Skin of body (tissue), 2 donors: ENCODE data around the gene DYNC2H1. TPM values are rescaled to one million over a fixed set of nuclear protein-coding genes. Genes with fewer than 3 reads are reported as not detected.
"Not testable (repeated sequence)": the region's sequence is repeated elsewhere in the genome, so short reads cannot be mapped to it uniquely, and the experiment has no call there.

Experiments used
- DNase-seq: peaks from one replicate; lab custom pipeline; 2025; lab: John Stamatoyannopoulos, UW
- total RNA-seq: library from RNA; depleted of rRNA; stranded (reverse); fragments of >200 nt; gene quantifications from one replicate; pipeline ENCODE4 v1.2.3, GENCODE V29; 2014

DYNC2H1 gene
- total RNA-seq, 1 donor from 2014 or later = 51.6 TPM

DNA sequence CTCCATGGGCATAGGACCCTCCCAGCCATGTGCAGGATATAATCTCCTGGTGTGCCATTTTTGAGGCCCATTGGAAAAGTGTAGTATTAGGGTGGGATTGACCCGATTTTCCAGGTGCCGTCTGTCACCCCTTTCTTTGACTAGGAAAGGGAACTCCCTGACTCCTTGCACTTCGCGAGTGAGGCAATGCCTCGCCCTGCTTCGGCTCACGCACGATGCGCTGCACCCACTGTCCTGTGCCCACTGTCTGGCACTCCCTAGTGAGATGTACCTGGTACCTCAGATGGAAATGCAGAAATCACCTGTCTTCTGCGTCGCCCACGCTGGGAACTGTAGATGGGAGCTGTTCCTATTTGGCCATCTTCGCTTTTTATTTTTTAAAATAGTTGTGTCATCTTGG, 32.8 kb downstream of the DYNC2H1 start:
- not testable (repeated sequence) for DNase-seq

DNA sequence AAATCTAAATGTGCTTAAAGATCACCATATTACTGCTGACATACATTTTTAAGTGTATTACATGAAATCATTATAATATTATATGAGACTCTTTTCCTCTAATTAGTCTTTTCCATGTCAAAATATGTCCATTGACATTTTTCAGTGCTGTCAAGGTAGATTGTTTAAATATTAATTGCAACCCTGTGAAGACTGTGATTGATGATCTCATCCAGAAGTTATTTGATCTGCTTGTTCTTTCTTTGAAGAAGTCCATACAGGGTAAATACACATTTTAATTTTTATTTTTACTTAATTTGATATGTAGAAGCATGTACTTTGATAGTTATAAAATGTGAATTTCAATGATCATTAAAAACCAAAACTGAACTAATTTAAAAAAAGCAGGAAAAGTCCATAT, 38.4 kb downstream of the DYNC2H1 start:
- no peak for DNase-seq

DNA sequence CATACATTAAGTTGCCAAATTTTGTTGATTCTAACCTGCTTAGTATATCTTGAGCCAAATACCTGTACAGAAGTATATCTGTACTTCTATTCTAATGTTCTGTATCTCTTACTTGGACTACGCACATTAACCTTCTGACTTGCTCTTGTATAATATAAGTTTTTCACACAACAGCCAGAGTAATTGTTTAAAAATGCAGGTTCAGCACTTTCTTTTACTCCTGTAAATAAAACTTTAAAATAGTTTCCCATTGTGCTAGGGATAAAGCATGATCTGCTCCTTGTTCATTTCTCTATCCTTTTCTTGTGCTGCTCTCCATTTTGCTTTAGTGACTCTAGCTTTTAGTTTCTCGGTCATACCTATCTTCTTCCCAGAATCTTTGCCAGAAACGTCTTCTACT, 48.3 kb downstream of the DYNC2H1 start:
- DNase-seq = no peak

DNA sequence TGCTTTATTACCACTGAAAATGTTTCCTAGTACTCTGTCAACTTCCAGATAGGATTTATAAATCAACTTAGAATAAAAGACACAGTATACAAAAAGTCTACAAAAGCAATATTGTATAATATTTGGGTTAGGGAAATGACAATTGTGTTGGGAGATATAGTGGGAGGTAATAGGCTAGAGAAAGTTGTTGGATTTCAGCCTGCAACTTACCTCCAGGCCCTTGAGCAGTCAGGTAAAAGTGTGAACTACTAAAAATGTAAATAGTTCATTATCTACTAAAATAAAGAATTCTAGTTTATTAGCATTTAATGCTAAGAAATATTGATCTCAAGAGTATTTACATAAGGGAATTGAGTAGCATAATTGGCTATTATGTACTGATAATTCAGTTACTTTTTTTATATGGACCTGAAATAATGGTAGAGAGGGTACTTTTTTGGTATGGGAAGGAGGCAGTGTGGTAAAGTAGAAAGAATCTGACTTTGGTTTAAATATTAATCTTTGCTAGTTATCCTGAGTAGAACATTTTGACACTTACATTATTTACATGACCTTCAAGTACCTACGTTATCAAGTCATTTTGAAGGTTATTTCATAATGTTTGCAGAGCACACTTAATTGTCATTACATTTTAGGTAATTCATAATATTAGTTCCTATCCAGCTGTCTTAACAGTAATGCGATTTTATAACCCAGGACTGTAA, 55.0 kb downstream of the DYNC2H1 start:
- no peak for DNase-seq

DNA sequence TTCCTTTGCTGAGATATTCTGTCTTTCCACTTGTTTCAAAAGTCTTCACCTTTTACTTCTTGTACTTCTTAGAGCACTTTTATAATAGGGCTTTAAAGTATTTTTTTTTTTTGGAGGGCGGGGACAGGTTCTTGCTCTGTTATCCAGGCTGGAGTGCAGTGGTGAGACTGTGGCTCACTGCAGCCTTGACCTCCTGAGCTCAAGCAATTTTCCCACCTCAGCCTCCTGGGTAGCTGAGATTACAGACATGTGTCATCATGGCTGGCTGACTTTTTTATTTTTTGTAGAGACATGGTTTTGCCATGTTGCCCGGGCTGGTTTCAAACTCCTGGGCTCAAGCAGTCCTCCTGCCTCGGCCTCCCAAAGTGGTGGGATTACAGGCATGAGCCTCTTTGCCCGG, 57.9 kb downstream of the DYNC2H1 start:
- no peak for DNase-seq

DNA sequence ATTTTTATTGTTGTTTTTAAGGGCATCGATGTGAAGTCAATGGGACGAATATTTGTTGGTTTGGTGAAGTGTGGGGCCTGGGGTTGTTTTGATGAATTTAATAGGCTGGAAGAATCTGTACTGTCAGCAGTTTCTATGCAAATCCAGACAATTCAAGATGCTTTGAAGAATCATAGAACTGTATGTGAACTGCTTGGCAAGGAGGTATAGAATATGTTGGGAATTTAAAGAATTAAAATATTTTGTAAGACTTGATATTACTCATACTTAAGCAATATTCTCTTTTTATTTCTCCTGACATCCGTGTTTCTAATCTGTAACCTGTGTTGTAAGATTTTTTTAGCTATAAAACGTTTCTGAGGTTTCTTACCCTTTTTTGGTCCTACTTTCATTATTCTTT, 61.6 kb downstream of the DYNC2H1 start:
- DNase-seq = no peak

DNA sequence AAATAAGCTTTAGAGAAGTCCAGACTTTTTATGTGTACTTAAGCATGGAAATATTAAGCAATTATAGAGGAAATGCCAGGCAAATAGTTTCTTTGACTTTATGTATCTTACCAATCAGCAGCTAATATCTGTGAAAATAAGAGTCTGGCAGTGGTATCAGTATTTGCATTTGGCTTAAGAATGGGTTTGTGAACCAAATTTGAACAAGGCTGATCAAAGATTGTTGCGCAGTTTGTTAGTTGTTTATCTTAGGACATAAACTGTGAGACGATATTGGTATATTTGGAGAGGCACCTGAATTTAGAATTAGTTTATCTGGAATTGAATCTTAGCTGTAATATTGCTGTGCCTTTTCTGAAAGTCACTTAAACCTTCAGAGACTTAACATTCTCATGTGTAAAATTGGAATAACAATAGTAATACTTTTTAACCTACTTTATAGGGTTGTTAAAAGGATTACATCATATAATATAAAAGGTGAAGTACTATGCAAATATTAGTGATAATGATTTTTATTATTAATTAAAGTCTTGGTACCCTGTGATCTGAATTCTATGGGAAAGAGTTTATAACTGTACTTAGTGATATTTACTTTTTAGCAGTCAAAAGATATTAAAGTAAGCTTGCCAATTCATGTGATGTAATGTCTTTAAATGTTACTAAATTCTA, 66.4 kb downstream of the DYNC2H1 start:
- DNase-seq = no peak

DNA sequence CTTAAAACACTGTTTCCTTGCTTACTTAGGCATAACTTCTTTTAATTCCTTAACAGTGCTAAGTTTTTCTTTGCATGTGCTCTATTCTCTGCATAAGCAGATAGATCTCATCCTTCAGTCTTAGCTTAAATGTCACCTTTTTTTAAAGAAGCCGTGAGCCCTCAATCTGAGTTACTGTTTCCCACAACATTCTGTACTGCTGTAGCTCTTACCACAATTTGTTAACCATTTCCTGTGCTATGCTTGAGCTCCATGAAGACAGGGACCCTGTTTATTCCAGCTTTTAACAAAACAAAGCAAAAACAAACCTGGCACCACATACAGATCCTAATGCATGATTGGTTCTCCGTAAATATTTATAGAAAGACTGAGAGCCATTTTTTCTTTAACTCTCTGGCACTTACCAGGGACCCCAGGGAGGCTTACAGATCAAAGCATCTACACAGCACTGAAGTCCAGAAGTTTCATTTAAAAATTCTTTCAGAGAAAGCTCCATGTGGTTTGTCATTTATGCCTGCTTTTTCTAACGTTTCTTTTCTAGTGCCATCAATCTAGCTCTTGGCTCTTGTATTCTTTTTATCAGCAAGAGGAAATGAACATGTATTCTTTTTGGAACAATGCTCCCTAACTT, 74.9 kb downstream of the DYNC2H1 start:
- no peak for DNase-seq

DNA sequence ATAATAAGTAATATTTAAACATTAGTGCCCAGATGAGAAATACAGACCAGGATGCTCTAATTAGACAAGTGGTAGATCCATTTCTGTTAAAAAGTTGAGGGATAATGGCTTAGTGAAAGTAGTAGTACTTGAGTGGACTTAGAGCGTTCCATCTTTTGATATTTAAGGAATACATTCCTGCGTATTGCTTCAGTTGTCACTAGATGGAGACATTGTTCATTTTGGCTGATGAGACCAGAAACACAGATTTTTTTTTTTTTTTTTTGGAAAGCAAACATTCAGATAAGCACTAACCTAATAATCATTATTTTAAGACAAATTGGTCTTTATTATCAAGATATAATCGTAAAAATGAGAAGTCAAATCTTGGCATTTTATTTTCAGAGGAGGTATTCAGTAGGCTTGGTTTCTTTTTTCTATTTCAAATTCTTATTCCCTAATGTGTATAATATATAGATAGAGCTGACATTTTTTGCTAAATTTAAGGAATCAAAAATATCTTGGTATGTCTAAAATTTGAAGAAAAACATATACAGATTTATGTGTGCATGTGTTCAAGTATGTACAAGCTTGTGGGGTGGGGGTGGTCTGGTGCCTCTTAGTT, 92.9 kb downstream of the DYNC2H1 start:
- DNase-seq = no peak

DNA sequence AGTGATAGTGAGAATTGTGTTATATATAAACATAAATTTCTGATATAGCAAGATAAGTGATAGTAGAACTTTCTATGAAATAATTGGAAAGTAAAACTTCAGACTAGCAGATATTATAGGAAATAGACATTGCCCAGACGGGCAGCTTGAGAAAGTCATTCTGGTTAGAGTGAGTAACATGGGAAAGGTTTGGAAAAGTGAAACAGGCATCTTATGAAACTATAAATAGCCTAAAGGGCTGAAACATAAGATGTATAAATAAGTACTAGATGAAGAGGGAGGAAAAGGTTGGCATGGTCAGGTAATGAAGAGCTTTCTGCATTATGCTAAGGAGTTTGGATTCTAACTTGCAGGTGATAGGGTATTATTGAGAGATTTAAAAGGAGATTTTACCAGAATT, 101.3 kb downstream of the DYNC2H1 start:
- DNase-seq = no peak

DNA sequence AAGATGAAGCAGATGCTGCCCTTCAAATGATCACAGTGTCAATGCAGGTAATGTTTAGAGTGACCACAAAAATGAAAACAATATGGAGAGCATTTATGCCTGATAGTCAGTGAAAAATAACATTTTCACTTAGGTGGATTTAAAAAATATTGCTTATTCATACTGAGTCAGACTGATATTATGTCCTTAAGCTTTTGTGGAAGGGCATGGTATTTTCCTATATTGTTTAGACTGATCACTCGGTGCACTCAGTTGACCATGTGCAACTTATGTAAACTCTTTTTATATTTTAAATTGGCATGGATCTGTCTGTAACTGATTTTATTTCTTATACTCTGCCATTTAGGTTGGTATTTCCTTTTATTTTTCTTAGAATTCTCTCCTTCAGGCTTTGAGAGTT, 106.6 kb downstream of the DYNC2H1 start:
- DNase-seq = no peak

DNA sequence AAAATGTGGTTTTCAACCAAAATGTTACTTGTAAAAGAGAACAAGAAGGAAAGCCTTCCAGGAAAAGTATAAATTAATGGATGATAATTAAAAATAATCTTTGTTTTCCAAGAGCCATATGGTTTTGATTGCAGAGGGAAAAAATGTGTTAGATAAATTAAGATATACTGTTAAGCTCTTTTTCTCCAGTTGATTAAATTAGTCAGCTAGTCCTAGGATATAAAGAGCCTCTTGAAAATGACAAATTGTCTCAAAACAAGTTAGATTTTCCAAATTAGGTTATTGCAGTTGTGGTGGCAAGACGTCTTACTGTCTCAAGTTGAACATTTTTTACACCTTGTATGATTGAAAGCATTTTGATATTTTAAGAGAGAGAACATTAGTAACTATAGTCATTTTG, 110.9 kb downstream of the DYNC2H1 start:
- no peak for DNase-seq

DNA sequence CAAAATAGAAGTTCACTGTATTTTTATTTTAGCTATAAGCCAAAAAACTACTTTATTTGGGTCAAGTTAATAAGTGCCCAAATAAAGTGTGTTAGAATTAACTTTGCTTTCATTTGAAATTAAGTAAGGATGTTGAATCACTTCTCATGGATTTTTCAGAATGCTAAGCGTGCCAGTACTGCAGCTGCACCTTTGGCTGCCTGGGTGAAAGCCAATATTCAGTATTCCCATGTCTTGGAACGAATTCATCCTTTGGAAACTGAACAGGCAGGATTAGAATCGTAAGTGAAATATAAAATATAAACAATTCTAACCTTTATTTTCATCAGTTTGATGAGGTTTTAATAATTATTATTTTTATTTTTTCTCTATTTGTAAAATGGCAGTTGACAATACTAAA, 113.6 kb downstream of the DYNC2H1 start:
- no peak for DNase-seq

DNA sequence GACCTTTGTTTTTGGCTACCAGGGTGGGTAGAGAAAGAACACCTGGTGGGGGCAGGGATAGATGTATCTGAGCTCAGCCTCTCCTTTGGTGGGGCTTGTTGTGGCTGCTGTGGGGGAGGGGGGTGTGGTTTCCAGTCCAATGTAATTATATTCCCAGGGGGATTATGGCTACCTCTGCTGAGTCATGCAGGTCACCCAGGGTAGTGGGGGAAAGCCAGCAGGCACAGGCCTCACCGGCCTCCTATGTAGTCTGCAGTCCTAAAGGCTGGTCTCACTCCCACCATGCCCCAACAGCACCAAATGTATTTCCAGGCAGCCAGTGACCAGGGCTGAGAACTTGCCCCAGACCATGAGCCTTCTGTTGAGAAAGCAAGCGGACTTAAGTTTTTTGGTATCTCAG, 119.6 kb downstream of the DYNC2H1 start:
- no peak for DNase-seq

DNA sequence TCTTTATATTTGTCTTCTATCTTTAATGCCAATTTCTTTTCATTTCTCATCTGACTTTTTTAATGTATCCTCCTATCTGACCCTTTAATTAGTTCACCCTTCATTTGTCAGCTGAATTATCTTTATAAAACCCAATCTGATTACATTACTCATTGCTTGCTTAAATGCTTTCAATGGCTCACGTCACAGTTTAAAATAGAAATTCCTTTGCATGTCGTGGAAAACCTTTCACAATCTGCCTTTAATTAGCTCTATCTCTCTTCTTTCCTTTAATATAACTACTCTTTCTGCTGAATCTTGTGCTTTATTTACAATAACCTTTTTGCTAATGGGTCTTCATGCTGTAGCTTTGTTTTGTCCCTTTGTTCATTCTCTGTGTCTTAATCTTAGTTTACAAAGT, 125.7 kb downstream of the DYNC2H1 start:
- no peak for DNase-seq

DNA sequence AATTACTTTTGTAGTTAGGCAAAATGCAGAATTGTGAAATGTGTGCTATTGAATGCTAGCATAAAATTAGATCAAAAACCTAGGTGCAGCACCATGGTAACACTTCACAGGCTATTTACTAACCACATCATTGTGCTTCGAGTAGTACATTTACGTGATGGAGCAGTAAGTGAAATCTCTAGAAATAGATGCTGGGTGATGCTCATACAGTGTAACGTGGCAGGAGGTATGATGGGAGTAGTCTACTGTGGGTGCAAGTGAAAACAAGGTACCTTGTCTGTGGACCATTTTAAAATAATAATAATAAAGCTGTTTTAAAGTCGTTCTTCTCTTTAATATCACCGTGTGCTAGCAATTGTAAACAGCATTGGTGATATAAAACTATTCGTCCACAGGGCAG, 132.3 kb downstream of the DYNC2H1 start:
- DNase-seq = no peak

DNA sequence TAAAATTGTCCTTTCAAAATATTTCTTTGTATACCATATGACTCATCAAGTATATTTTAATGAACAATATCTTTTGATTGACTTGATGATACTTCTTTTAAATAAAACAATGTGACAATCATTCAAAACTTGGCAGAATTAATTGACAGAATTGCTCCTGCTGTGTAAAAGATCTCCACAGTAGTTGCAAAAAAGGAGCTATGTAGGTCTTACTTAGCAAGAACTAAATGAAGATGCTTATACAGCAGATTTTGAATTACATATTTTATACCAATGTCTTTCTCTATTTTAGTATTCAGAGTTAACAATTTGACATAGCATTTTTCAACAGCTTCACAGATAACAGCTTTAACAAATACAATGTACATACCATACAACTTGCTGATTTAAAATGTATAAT, 144.9 kb downstream of the DYNC2H1 start:
- DNase-seq = no peak

DNA sequence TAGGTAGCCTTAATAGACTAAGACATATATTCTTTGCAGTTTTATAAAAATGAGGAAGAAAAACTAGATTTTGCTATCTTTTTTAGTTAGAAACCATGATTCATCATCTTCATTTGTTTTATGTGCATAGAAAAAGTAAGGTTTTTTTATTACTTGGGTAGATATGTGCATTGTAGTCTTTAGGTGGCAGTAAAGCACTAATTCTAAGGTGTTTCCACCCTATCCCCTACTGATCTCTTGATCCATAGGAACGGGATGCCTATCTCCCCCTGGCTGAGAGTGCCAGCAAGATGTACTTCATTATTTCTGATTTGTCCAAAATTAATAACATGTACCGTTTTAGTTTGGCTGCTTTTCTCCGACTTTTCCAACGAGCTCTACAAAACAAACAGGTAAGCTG, 148.1 kb downstream of the DYNC2H1 start:
- no peak for DNase-seq

DNA sequence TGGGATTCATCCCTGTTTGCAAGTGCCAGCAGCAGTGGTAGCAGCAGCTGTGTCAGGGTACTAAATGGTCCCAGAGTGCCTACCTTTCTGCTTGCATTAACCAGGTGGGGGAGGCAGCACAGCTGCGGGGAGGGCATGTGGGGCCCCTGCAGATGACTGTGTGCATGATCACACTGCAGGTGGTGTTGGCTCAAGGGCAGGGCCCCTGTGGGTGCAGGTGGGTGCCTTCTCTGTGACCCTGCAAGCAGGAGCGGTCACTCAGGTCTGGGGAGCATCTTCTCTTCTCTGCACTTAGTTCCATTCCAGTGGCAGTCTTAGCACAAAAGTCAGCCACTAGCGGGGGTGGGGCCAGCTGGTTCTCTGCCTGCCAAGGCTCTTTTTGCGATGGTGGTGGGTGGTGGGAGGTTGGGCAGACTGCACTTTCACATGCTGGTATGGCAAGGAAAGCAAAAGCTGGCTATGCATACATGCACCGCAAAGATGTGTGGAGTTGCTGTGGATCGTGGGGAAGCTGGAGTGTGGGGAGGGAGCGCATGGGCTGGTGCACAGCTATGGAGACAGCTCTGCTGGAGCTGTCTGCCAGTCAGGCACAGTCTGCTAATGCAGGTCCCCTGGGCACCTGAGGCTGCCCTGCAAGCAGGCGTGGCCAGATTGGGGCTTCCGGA, 157.1 kb downstream of the DYNC2H1 start:
- DNase-seq = no peak

DNA sequence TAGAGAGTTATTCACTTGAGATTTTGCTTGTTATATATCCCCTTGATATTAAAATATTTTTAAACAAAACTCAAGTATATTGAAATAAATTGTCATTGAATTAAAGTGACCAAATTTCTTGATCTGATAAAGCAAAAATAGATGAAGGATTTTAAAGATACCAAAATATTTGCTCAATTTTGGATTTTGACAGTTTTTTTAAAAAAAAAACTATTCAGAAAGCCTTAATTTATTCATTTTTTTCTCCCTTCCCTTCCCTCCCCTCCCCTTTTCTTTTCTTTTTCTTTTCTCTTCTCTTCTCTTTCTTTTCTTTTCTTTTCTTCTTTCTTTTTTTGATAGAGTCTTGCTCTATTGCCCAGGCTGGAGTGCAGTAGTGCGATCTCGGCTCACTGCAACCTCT, 163.7 kb downstream of the DYNC2H1 start:
- DNase-seq = no peak

DNA sequence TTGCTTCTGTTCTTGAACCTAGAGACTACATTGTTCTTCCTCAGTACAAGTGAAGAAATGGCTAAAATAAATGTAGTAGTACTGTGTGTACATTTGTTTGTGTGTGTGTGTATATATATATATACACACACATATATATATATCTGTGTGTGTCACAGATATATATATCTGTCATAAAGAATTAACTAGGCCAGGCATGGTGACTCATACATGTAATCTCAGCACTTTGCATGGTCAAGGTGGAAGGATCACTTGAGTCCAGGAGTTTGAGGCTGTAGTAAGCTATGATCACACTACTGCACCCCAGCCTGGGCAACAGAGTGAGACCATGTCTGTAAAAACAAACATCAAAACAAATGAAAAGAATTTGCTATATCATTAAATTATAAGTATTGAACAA, 164.8 kb downstream of the DYNC2H1 start:
- DNase-seq = no peak

DNA sequence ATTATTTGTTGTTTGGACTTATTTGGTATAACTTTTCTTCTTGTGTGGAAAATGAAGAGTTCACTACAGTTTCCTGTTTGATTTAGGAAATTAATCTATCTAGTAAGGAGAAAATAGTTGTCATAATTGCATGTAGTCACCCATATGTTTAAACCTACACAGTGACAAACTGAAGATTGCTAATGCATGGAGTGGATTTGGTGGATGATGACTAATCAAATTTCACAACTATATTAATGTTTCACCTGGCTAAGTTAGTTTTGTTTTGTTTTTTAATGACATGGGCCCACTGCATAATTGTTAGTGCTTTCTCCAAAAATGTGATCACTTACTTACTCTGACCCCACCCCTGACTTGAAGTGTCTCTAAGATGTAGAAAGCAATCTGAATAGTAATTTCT, 170.6 kb downstream of the DYNC2H1 start:
- no peak for DNase-seq
